ENCODE measurements around the gene TMTC1.

GRCh38 chr12:29486972-29487371 is 296.8 kb downstream of the TMTC1 start:
- TF ChIP-seq, protein P1, sequence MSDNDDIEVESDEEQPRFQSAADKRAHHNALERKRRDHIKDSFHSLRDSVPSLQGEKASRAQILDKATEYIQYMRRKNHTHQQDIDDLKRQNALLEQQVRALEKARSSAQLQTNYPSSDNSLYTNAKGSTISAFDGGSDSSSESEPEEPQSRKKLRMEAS (IDR thresholded peaks at IDR 0.05; ENCODE audit: low read depth, low read length): no peak
- TF ChIP-seq, protein P2, sequence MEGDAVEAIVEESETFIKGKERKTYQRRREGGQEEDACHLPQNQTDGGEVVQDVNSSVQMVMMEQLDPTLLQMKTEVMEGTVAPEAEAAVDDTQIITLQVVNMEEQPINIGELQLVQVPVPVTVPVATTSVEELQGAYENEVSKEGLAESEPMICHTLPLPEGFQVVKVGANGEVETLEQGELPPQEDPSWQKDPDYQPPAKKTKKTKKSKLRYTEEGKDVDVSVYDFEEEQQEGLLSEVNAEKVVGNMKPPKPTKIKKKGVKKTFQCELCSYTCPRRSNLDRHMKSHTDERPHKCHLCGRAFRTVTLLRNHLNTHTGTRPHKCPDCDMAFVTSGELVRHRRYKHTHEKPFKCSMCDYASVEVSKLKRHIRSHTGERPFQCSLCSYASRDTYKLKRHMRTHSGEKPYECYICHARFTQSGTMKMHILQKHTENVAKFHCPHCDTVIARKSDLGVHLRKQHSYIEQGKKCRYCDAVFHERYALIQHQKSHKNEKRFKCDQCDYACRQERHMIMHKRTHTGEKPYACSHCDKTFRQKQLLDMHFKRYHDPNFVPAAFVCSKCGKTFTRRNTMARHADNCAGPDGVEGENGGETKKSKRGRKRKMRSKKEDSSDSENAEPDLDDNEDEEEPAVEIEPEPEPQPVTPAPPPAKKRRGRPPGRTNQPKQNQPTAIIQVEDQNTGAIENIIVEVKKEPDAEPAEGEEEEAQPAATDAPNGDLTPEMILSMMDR (IDR thresholded peaks at IDR 0.05; ENCODE audit: low read depth, low read length): no peak

Data from NB4 (cell line).